ENCODE measurements around the gene GLG1.
"Not testable (repeated sequence)": the region's sequence is repeated elsewhere in the genome, so short reads cannot be mapped to it uniquely, and the experiment has no call there.

DNA sequence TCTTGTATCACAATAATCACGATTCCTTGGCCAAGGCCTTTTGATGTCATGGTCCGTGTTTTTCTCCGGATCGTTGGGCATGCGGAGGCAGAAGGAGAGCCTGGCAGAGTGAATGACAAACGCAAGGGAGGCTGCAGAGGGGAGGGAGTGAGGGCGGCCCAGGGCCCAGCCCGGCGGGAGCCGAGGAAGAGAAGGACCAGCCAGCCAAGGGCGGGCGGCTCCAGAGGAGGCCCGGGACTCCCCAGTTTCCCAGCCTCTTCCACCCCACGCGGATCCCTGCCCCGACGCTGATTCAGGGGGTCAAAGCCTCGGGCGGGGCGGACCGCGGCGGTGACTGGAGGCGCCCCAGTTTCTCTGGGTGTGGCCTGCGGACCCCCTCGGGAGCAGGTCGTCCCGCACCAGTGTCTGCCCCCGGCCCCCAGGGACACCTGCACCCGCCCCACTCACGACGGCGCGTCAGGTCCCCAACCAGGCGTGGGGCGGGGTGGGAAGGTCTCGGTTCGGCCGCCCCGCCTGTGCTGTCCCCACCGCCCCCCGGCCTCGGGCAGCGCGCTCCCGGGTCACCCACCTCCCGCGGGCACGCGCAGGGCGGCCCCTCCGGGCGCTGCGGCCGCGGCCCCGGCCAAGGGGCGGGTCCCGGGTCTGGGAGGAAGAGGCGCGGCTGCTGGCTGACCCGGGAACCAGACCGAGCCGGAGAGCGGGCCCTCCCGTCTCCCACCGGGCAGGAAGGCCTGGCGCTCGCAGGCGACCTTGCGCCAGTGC lies 200.1 kb downstream of the GLG1 start:
- TF ChIP-seq, protein P1, sequence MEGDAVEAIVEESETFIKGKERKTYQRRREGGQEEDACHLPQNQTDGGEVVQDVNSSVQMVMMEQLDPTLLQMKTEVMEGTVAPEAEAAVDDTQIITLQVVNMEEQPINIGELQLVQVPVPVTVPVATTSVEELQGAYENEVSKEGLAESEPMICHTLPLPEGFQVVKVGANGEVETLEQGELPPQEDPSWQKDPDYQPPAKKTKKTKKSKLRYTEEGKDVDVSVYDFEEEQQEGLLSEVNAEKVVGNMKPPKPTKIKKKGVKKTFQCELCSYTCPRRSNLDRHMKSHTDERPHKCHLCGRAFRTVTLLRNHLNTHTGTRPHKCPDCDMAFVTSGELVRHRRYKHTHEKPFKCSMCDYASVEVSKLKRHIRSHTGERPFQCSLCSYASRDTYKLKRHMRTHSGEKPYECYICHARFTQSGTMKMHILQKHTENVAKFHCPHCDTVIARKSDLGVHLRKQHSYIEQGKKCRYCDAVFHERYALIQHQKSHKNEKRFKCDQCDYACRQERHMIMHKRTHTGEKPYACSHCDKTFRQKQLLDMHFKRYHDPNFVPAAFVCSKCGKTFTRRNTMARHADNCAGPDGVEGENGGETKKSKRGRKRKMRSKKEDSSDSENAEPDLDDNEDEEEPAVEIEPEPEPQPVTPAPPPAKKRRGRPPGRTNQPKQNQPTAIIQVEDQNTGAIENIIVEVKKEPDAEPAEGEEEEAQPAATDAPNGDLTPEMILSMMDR (conservative IDR thresholded peaks at IDR 0.05), result not testable (repeated sequence)
- TF ChIP-seq EZH2 (IDR thresholded peaks at IDR 0.05; ENCODE audit: low read depth), result not testable (repeated sequence)

Measured in PC-9 (cell line).